T follicular helper cell (primary cell): ENCODE results near the gene HOXD10.

ENCODE experiments used
- DNase-seq: peaks from one replicate; pipeline ENCODE4 v3.0.0-alpha.2; 2020; ENCODE audit warnings: low read depth

Gene HOXD10

GRCh38 chr2:176082824-176083751 is 33.5 kb upstream of the HOXD10 start:
- no peak for DNase-seq

DNA sequence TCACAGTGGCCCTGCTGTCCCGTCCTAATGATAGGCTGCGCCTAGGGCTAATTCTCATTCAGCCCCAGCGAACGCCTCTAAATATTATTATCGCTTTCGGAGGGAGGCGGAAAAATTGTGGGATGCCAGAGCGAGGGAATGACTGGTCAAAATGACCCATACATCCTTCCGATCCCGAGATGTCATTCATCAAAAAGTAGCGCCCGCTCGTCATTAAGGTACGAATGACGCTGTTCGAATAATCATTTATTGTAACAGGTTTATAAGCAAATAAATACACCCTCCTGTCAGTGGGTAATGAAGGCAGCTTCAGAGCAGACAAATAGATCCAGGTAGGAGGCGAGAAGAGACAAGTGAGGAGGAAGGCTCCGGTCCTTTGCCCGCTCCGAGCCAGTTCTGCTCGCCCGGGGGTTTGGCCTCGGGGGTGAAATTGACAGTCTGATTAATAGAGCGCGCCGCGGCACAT is 32.7 kb upstream of the HOXD10 start, which contains the start of gene EVX2:
Gene EVX2 (minus strand): TSS at position 167 of the 466 bp plus-strand sequence. CDS start 186 bp downstream, outside the sequence.
- no peak for DNase-seq

DNA sequence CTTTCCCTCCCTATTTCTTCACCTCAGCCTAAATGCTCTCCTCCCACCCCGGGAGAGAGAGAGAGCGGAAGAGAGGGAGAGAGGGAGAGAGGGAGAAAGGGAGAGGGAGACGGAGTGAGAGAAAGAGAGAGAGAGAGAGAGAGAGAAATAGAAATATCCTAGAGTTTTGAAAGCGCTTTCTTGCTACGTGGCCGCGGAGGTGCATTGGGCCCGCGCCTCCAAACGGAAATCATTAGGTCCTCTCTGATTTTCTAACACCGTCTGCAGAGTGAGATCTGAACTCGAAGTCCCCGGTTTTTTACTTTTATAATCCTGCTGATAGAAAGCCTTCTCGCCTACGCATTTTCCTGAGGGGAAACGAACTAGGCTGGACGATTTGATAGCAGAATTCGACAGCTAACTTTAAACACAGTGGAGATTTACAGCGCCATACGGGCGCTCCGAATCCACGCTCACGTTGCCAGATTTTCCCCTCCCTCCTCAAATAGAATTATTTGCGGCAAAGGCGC is 31.9 kb upstream of the HOXD10 start:
- no peak for DNase-seq

DNA sequence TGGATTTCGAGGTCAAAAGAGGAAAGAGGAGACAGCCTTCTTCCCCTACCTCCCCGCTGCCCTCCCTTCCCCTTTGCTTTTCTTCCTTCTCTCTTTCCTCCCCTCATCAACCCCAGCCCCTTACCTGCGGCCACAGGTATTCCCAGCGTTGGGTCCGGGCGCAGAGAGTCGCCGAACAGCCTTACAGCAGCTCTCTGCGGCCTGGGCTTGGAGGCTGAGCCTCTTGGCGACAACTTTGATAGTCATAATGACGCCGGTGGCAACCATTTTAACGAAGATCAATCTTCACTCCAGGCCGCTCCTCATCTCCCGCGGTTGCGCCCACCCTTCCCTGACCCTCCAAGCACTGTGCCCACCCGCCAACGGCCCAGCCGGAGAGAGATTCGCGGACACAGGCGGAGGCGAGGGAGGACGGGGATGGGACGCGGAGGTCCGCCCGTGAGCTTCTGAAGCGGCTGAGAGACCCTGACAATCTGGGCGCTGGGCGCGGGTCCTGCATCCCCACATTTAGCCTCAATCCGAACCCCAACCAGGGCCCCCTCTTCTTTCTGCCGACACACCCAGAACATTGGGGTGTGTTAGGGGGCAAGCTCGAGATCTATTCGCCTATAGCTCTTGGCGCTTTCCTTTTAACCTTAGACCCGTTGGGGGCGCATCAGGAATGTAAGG is 31.3 kb upstream of the HOXD10 start:
- no peak for DNase-seq

DNA sequence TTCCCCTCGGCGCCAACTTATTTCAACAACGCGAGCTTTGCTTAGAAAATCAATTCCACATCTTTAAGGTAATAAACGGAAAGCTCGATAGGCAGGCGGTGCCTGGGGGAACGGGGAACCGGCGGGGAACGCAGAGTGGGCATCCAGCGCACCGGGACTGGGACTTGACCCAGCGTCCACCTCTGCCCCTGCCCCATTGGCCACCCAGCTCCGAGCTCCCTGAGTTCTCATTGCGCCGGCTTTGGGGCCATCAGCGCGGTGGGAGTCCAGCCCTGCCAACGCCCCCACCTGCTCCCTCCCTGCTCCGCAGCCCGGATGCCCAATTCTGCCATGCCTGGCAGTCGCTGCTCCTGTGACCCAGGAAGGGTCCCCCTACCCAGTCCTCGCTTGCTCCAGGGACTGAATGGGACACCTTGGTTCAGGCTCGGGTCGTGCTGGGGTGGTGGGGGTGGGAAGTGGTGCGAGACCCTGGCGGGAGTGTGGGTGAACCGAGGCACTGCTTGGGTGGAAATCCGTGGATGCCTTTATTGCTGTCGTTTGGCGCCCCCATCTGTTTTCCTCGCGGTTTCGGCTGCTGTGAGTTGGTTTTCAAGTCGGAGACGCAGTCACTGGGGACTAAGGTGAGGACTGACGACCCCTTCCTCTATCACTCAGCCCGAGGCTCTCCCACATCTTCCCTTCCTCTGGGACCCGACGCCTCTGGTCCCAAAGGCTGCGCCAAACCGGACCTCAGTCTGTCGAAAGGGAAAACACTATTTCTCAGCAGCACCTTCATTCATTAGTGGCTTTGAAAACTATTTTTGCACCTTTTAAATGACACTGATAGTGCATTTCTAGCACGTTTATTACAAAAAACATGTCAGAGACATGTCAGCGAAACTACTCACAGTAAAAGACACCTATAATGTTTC is 30.5 kb upstream of the HOXD10 start:
- DNase-seq: no peak

DNA sequence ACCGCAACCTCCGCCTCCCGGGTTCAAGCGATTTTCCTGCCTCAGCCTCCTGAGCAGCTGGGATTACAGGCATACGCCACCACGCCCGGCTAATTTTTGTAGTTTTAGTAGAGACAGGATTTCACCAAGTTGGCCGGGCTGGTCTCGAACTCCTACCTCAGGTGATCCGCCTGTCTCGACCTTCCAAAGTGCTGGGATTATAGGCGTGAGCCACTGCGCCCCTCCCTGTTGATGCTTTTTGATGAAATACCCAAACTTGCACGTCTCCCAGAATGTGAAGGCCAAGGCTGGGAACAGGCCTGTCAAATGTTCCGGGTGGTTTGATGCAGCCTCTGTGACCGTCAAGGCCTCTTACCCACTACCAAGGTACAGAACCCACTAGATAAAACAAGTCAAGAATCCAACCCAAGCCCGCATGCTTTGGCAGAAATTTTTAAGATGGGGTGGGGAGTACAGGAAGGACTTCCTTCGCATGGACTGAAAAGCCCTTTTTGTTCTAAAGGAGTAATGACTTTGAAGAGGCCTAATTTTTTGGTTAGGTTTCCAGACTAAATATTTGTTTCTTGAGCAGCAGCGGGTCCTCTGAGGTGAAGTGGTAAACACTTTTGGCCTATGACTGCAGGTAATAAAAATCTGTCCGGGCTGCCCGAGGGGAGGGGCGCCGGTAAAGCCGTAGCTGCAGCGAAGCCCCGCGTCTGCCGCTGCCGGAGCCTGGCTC is 29.1 kb upstream of the HOXD10 start:
- DNase-seq: no peak

GRCh38 chr2:176088048-176088936 is 28.3 kb upstream of the HOXD10 start:
- DNase-seq: no peak

- DNase-seq: no peak
These were observed 27.4 kb upstream of the HOXD10 start for GRCh38 chr2:176088937-176089842.

- DNase-seq: no peak
These were observed 26.7 kb upstream of the HOXD10 start for GRCh38 chr2:176089843-176090395.

DNA sequence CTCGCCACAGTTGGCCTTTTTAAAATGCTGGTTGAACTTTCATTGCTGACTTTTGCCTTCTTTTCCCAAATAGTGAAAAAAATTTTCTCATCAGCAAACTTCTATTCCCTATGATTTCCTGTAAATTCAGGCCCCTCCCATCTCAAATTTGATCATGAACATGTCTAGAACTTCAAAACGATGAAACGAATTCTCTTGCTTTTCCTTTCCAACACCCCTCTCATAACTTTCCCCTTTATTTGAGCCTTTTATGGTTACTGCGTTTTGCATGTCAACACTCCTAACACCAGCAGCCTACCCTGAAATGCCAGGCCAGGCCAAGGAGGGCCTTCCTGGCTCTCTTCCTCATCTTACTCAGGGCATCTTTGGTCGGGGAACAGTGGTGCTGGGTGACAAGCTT is 25.7 kb upstream of the HOXD10 start:
- no peak for DNase-seq

GRCh38 chr2:176091329-176092258 is 25.0 kb upstream of the HOXD10 start:
- DNase-seq: no peak

DNA sequence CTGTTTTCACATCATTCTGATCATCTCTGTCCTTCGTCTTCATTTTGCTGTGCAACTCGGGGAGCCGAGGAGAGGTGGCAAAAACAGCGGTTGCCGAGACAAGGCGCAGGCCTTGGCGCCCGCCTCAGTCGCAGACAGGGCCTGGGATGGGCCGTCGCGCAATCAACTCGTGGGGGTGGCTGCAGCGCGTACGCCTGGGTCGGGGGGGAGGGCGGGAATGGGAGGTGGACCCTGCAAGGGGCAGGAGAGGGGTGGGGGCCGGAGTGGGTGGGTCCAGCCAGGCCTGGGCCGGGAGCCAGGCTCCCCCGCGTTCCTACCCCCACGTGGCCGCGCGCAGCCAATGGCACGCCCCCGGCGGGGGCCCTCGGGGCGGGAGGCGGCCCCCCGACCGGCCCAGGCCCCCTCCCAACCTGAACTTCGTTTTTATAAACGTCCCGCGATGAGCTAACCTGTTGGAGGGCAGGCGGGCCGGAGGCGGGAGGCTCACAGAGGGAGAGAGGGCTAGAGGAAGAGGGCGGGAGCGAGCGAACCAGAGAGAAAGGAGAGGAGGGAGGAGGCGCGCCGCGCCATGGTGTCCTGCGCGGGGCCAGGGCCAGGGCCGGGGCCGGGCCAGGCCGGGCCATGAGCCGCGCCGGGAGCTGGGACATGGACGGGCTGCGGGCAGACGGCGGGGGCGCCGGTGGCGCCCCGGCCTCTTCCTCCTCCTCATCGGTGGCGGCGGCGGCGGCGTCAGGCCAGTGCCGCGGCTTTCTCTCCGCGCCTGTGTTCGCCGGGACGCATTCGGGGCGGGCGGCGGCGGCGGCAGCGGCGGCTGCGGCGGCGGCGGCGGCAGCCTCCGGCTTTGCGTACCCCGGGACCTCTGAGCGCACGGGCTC is 24.1 kb upstream of the HOXD10 start, which contains the start of gene HOXD13:
Gene HOXD13 (plus strand): TSS at position 452 of the 875 bp plus-strand sequence. CDS start 170 bp downstream, at position 622.
- DNase-seq: no peak

DNA sequence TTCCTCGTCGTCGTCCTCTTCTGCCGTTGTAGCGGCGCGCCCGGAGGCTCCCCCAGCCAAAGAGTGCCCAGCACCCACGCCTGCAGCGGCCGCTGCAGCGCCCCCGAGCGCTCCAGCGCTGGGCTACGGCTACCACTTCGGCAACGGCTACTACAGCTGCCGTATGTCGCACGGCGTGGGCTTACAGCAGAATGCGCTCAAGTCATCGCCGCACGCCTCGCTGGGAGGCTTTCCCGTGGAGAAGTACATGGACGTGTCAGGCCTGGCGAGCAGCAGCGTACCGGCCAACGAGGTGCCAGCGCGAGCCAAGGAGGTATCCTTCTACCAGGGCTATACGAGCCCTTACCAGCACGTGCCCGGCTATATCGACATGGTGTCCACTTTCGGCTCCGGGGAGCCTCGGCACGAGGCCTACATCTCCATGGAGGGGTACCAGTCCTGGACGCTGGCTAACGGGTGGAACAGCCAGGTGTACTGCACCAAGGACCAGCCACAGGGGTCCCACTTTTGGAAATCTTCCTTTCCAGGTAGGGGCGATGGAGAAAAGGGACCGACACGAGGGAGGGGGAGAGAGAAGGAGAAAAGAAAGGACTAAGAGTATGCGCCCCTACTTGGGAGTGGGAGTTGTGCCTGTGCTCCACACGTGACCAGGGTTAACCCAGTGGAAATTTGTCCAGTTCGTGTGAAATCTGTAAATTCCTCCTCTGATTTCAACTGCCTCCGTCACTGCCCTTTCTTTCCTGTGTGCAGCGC is 23.3 kb upstream of the HOXD10 start:
- no peak for DNase-seq

DNA sequence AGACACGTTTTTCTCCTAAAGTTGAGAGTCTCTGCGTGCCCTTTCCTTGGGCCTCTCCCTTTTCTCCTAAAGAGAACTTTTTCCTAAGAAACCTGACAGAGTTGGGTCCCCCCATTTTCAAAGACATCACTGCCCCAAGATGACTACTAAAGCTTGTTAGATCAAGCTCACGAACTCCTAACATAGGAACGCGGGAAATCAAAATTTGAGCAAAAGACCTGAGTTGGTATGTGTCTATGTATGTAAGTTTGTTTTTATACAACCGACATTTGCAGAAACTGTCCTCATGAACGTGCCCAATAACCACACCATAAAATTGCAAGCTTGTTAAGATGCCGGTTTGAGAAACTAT is 22.7 kb upstream of the HOXD10 start:
- no peak for DNase-seq

- no peak for DNase-seq
These were observed 22.2 kb upstream of the HOXD10 start for GRCh38 chr2:176094349-176094748.

DNA sequence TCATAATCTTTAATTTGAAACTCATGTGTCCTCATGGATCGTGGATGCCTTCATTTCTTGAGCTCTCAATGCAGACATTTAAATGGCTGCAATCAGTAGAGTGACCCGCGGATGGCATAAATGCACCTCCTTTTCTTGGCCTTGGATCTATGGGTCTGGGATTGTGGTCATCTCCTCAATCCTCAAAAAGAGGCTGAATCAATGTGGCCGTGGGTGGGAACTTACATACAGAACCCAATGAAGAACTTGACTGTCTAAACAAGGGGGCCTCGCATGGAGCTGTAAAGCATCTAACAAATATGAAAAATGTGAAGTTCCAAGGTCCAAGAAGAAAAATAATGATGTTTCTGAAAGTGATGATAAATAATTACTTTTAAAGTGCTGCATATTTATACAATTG is 21.2 kb upstream of the HOXD10 start:
- no peak for DNase-seq
